Activated naive CD8-positive, alpha-beta T cell treated with anti-CD3 and anti-CD28 coated beads, Interleukin-2, amount 50 U/mL, for 24 hours (primary cell): ENCODE results near the gene FANCE.

Experiments
- ATAC-seq: fragments of 150-1000 bp; cut with Tn5 transposase; one replicate; pipeline ENCODE4 v1.10.0; 2021
- DNase-seq: peaks from one replicate; pipeline ENCODE4 v3.0.0; 2021
- H3K27ac Mint-ChIP-seq: one replicate; pipeline ENCODE4 v1.8.0; 2021; ENCODE audit warnings: mild to moderate bottlenecking, mixed read lengths
- H3K27me3 Mint-ChIP-seq: one replicate; pipeline ENCODE4 v1.8.0; 2021; ENCODE audit warnings: mixed read lengths
- H3K36me3 Mint-ChIP-seq: one replicate; pipeline ENCODE4 v1.8.0; 2021; ENCODE audit warnings: low read depth, mixed read lengths
- H3K4me1 Mint-ChIP-seq: one replicate; pipeline ENCODE4 v1.8.0; 2021; ENCODE audit warnings: mixed read lengths
- H3K4me3 Mint-ChIP-seq: one replicate; pipeline ENCODE4 v1.8.0; 2021; ENCODE audit warnings: mild to moderate bottlenecking, moderate library complexity, mixed read lengths
- H3K9me3 Mint-ChIP-seq: one replicate; pipeline ENCODE4 v1.8.0; 2021; ENCODE audit warnings: mixed read lengths

FANCE gene

GRCh38 chr6:35491558-35492257, 39.6 kb downstream of the FANCE start:
- H3K36me3 Mint-ChIP-seq = no peaks in the 10 kb centered on the region
- ATAC-seq (no peak), DNase-seq (no peak)
- H3K4me1 Mint-ChIP-seq = peaks cover 5% of the 10 kb centered on the region
- H3K27ac Mint-ChIP-seq = no peak overlapping the region
- H3K9me3 Mint-ChIP-seq = no peaks in the 10 kb centered on the region
- no peak overlapping the region for H3K4me3 Mint-ChIP-seq
- H3K27me3 Mint-ChIP-seq = peaks cover 2% of the 10 kb centered on the region

- Mint-ChIP-seq H3K4me1 (peaks cover 5% of the 10 kb centered on the region), H3K4me3 (no peak overlapping the region), H3K27ac (no peak overlapping the region), H3K27me3 (peaks cover 2% of the 10 kb centered on the region), H3K36me3 (no peaks in the 10 kb centered on the region), H3K9me3 (no peaks in the 10 kb centered on the region)
- no peak for DNase-seq
- ATAC-seq = no peak
These were observed 40.3 kb downstream of the FANCE start for GRCh38 chr6:35492258-35492973.

GRCh38 chr6:35492974-35493284, 40.8 kb downstream of the FANCE start:
- peaks cover 5% of the 10 kb centered on the region for H3K4me1 Mint-ChIP-seq
- ATAC-seq = no peak
- H3K4me3 Mint-ChIP-seq = no peak overlapping the region
- no peak overlapping the region for H3K27ac Mint-ChIP-seq
- DNase-seq = no peak
- H3K27me3 Mint-ChIP-seq = peaks cover 2% of the 10 kb centered on the region
- no peaks in the 10 kb centered on the region for H3K9me3 Mint-ChIP-seq
- no peaks in the 10 kb centered on the region for H3K36me3 Mint-ChIP-seq

- Mint-ChIP-seq H3K4me3 (no peak overlapping the region), H3K9me3 (no peaks in the 10 kb centered on the region), H3K27me3 (peaks cover 3% of the 10 kb centered on the region), H3K27ac (no peak overlapping the region), H3K36me3 (no peaks in the 10 kb centered on the region), H3K4me1 (peaks cover 7% of the 10 kb centered on the region)
- ATAC-seq (no peak), DNase-seq (no peak)
These were observed 41.3 kb downstream of the FANCE start for GRCh38 chr6:35493307-35493983.

GRCh38 chr6:35494161-35494563, 42.0 kb downstream of the FANCE start:
- Mint-ChIP-seq H3K9me3 (no peaks in the 10 kb centered on the region), H3K36me3 (no peaks in the 10 kb centered on the region), H3K4me1 (peaks cover 11% of the 10 kb centered on the region), H3K4me3 (no peak overlapping the region), H3K27me3 (peaks cover 10% of the 10 kb centered on the region), H3K27ac (no peak overlapping the region)
- no peak for ATAC-seq
- DNase-seq = no peak

- H3K4me3 Mint-ChIP-seq = peak overlapping the region; percentile 58
These were observed 43.3 kb downstream of the FANCE start for GRCh38 chr6:35495258-35496035.

GRCh38 chr6:35496036-35496840, 44.1 kb downstream of the FANCE start:
- Mint-ChIP-seq H3K36me3 (no peaks in the 10 kb centered on the region), H3K27ac (no peak overlapping the region), H3K4me3 (peak overlapping the region; percentile 58), H3K9me3 (no peaks in the 10 kb centered on the region), H3K27me3 (peaks cover 18% of the 10 kb centered on the region), H3K4me1 (peaks cover 11% of the 10 kb centered on the region)
- DNase-seq = no peak
- no peak for ATAC-seq

More at GRCh38 chr6:35495258-35496035, 43.3 kb downstream of the FANCE start:
- no peak for DNase-seq
- Mint-ChIP-seq H3K36me3 (no peaks in the 10 kb centered on the region), H3K27me3 (peaks cover 14% of the 10 kb centered on the region), H3K9me3 (no peaks in the 10 kb centered on the region), H3K4me1 (peaks cover 11% of the 10 kb centered on the region), H3K27ac (no peak overlapping the region)
- ATAC-seq = no peak

GRCh38 chr6:35496841-35497570, 44.9 kb downstream of the FANCE start, which contains the start of gene TEAD3:
Gene TEAD3, minus strand, starts transcription at chr6:35497079.
- Mint-ChIP-seq H3K27me3 (peaks cover 18% of the 10 kb centered on the region), H3K4me1 (peaks cover 11% of the 10 kb centered on the region), H3K36me3 (no peaks in the 10 kb centered on the region), H3K9me3 (no peaks in the 10 kb centered on the region), H3K4me3 (peak within 1 kb of the TSS; percentile 77), H3K27ac (peak within 1 kb of the TSS; percentile 77)
- ATAC-seq = peak; percentile 69
- peak; percentile 55 for DNase-seq

GRCh38 chr6:35497571-35498421, 45.7 kb downstream of the FANCE start:
- Mint-ChIP-seq H3K4me3 (peak overlapping the region; percentile 77), H3K36me3 (no peaks in the 10 kb centered on the region), H3K27me3 (peaks cover 20% of the 10 kb centered on the region), H3K9me3 (no peaks in the 10 kb centered on the region), H3K27ac (peak overlapping the region; percentile 77), H3K4me1 (peaks cover 11% of the 10 kb centered on the region)
- DNase-seq = peak; percentile 66
- peak; percentile 26 for ATAC-seq

- peaks cover 24% of the 10 kb centered on the region for H3K27me3 Mint-ChIP-seq
These were observed 46.4 kb downstream of the FANCE start for GRCh38 chr6:35498422-35499067.

GRCh38 chr6:35499372-35499771, 47.2 kb downstream of the FANCE start:
- H3K9me3 Mint-ChIP-seq = no peaks in the 10 kb centered on the region
- H3K27ac Mint-ChIP-seq = no peak overlapping the region
- H3K4me3 Mint-ChIP-seq = no peak overlapping the region
- no peak for DNase-seq
- no peak for ATAC-seq
- H3K4me1 Mint-ChIP-seq = peaks cover 6% of the 10 kb centered on the region
- no peaks in the 10 kb centered on the region for H3K36me3 Mint-ChIP-seq
- peaks cover 24% of the 10 kb centered on the region for H3K27me3 Mint-ChIP-seq

More at GRCh38 chr6:35498422-35499067, 46.4 kb downstream of the FANCE start:
- ATAC-seq (no peak), DNase-seq (no peak)
- no peaks in the 10 kb centered on the region for H3K36me3 Mint-ChIP-seq
- H3K27ac Mint-ChIP-seq = peak overlapping the region; percentile 79
- peak overlapping the region; percentile 77 for H3K4me3 Mint-ChIP-seq
- peaks cover 11% of the 10 kb centered on the region for H3K4me1 Mint-ChIP-seq
- no peaks in the 10 kb centered on the region for H3K9me3 Mint-ChIP-seq

GRCh38 chr6:35500782-35501181, 48.6 kb downstream of the FANCE start:
- H3K27ac Mint-ChIP-seq = no peak overlapping the region
- H3K9me3 Mint-ChIP-seq = no peaks in the 10 kb centered on the region
- ATAC-seq (no peak), DNase-seq (no peak)
- peaks cover 28% of the 10 kb centered on the region for H3K27me3 Mint-ChIP-seq
- no peaks in the 10 kb centered on the region for H3K36me3 Mint-ChIP-seq
- no peak overlapping the region for H3K4me3 Mint-ChIP-seq
- peaks cover 6% of the 10 kb centered on the region for H3K4me1 Mint-ChIP-seq
